ENCODE results near the gene COMT. TPM values are rescaled to one million over a fixed set of nuclear protein-coding genes. Genes with fewer than 3 reads are reported as not detected.
A peak's percentile ranks its signal among the peaks of the same experiment; 100 is the strongest.

Gene COMT
- total RNA-seq, 1 donor from 2014 or later: 49.0 TPM

DNA sequence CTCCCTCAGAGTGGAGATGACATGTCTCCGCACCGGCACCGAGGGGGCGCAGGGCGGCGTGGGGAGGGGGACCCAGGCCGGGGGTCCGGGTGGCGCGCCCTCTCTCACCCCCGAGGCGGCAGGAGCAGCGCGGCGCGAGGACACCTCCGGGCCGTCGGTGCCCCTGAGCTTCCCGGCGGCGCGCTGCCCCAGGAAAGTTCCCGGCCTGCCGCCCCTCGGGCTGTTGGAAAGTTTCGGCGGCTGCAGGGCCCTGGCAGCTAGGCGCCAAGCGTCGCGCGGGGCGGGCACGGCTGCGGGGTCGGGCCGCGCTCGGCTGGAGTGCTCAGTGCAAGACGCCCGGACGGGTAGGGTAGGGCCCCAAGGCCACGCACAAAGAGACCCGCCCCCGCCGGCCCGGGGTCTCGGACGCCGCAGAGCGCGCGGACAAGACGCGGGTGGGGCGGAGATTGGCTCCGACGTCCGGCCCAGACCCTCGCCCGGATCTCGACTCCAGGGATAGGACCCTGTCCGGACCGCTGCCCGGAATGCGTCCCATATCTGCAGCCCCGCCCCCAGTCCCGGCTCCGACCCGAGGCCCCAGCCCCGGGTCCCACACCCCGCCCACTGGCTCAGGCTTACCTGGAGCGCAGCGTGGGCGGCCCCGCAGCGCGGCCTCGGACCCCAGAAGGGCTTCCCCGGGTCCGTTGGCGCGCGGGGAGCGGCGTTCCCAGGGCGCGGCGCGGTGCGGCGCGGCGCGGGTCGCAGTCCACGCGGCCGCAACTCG, 74.6 kb downstream of the COMT start:
- Mint-ChIP-seq H3K27ac (ENCODE audit: unreplicated experiment) (no peak overlapping the region), H3K9me3 (ENCODE audit: unreplicated experiment) (no peaks in the 10 kb centered on the region), H3K4me3 (ENCODE audit: unreplicated experiment) (no peak overlapping the region), H3K4me1 (ENCODE audit: unreplicated experiment) (peaks cover 5% of the 10 kb centered on the region), H3K36me3 (ENCODE audit: low read depth, unreplicated experiment) (no peaks in the 10 kb centered on the region), H3K27me3 (ENCODE audit: unreplicated experiment) (peaks cover 12% of the 10 kb centered on the region)
- peak; percentile 33 for DNase-seq (ENCODE audit: low spot score)
- TF ChIP-seq, protein P1, sequence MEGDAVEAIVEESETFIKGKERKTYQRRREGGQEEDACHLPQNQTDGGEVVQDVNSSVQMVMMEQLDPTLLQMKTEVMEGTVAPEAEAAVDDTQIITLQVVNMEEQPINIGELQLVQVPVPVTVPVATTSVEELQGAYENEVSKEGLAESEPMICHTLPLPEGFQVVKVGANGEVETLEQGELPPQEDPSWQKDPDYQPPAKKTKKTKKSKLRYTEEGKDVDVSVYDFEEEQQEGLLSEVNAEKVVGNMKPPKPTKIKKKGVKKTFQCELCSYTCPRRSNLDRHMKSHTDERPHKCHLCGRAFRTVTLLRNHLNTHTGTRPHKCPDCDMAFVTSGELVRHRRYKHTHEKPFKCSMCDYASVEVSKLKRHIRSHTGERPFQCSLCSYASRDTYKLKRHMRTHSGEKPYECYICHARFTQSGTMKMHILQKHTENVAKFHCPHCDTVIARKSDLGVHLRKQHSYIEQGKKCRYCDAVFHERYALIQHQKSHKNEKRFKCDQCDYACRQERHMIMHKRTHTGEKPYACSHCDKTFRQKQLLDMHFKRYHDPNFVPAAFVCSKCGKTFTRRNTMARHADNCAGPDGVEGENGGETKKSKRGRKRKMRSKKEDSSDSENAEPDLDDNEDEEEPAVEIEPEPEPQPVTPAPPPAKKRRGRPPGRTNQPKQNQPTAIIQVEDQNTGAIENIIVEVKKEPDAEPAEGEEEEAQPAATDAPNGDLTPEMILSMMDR (IDR thresholded peaks at IDR 0.05; ENCODE audit: unreplicated experiment): no peak

- Mint-ChIP-seq H3K4me3 (ENCODE audit: unreplicated experiment) (peak within 1 kb of the TSS; percentile 89), H3K9me3 (ENCODE audit: unreplicated experiment) (no peaks in the 10 kb centered on the region), H3K27ac (ENCODE audit: unreplicated experiment) (no peak within 1 kb of the TSS), H3K4me1 (ENCODE audit: unreplicated experiment) (peaks cover 8% of the 10 kb centered on the region), H3K27me3 (ENCODE audit: unreplicated experiment) (peaks cover 17% of the 10 kb centered on the region), H3K36me3 (ENCODE audit: low read depth, unreplicated experiment) (no peaks in the 10 kb centered on the region)
- TF ChIP-seq, protein P1 (IDR thresholded peaks at IDR 0.05; ENCODE audit: unreplicated experiment): no peak
- DNase-seq (ENCODE audit: low spot score): peak; percentile 90
Observed at GRCh38 chr22:20016734-20017621, 75.4 kb downstream of the COMT start, which contains the start of gene ARVCF. Gene ARVCF (minus strand): TSS chr22:20016823. CDS start chr22:19990794, 26,029 bp downstream.

- peak overlapping the region; percentile 84 for H3K4me3 Mint-ChIP-seq (ENCODE audit: unreplicated experiment)
- H3K27ac Mint-ChIP-seq (ENCODE audit: unreplicated experiment): no peak overlapping the region
- no peak for DNase-seq (ENCODE audit: low spot score)
- no peaks in the 10 kb centered on the region for H3K9me3 Mint-ChIP-seq (ENCODE audit: unreplicated experiment)
- H3K27me3 Mint-ChIP-seq (ENCODE audit: unreplicated experiment): peaks cover 14% of the 10 kb centered on the region
- TF ChIP-seq, protein P1 (IDR thresholded peaks at IDR 0.05; ENCODE audit: unreplicated experiment): no peak
- peaks cover 9% of the 10 kb centered on the region for H3K4me1 Mint-ChIP-seq (ENCODE audit: unreplicated experiment)
- no peaks in the 10 kb centered on the region for H3K36me3 Mint-ChIP-seq (ENCODE audit: low read depth, unreplicated experiment)
Observed at GRCh38 chr22:20017622-20017958, 76.0 kb downstream of the COMT start.

GRCh38 chr22:20018001-20018400, 76.4 kb downstream of the COMT start:
- no peaks in the 10 kb centered on the region for H3K36me3 Mint-ChIP-seq (ENCODE audit: low read depth, unreplicated experiment)
- TF ChIP-seq, protein P1 (IDR thresholded peaks at IDR 0.05; ENCODE audit: unreplicated experiment): no peak
- peaks cover 14% of the 10 kb centered on the region for H3K27me3 Mint-ChIP-seq (ENCODE audit: unreplicated experiment)
- H3K4me1 Mint-ChIP-seq (ENCODE audit: unreplicated experiment): peaks cover 9% of the 10 kb centered on the region
- no peaks in the 10 kb centered on the region for H3K9me3 Mint-ChIP-seq (ENCODE audit: unreplicated experiment)
- no peak overlapping the region for H3K27ac Mint-ChIP-seq (ENCODE audit: unreplicated experiment)
- no peak for DNase-seq (ENCODE audit: low spot score)
- H3K4me3 Mint-ChIP-seq (ENCODE audit: unreplicated experiment): peak overlapping the region; percentile 84

Small RNA genes lying within 50 kb of the gene (microRNA-seq; reads per million reads assigned to microRNA genes)
- not detected for gene MIR4761 (ENCODE audit: unreplicated experiment)

Other genes with a start within 250 kb of the COMT start
- gene SEPTIN5, start 227.3 kb upstream of the COMT start, total RNA-seq (ENCODE audit: unreplicated experiment): 2.3 TPM
- not detected for gene GP1BB, start 218.2 kb upstream of the COMT start, total RNA-seq (ENCODE audit: unreplicated experiment)
- gene TBX1, start 181.0 kb upstream of the COMT start, total RNA-seq (ENCODE audit: unreplicated experiment): 0.56 TPM
- gene GNB1L, start 86.9 kb upstream of the COMT start, total RNA-seq (ENCODE audit: unreplicated experiment): 3.7 TPM
- 20.3 TPM for gene RTL10, start 86.9 kb upstream of the COMT start, total RNA-seq (ENCODE audit: unreplicated experiment)
- 23.0 TPM for gene TXNRD2, start within 50 bp of the COMT start, total RNA-seq (ENCODE audit: unreplicated experiment)
- 67.3 TPM for gene ARVCF, start 75.1 kb downstream of the COMT start, total RNA-seq (ENCODE audit: unreplicated experiment)
- gene TANGO2, start 79.3 kb downstream of the COMT start, total RNA-seq (ENCODE audit: unreplicated experiment): 15.3 TPM
- 46.6 TPM for gene DGCR8, start 138.5 kb downstream of the COMT start, total RNA-seq (ENCODE audit: unreplicated experiment)
- gene RANBP1, start 174.3 kb downstream of the COMT start, total RNA-seq (ENCODE audit: unreplicated experiment): 142 TPM
- gene TRMT2A, start 175.5 kb downstream of the COMT start, total RNA-seq (ENCODE audit: unreplicated experiment): 44.8 TPM
- gene ZDHHC8, start 190.0 kb downstream of the COMT start, total RNA-seq (ENCODE audit: unreplicated experiment): 118 TPM
- gene CCDC188, start 209.3 kb downstream of the COMT start, total RNA-seq (ENCODE audit: unreplicated experiment): not detected